B cell (primary cell): ENCODE results near the gene EPRS1. TPM values are rescaled to one million over a fixed set of nuclear protein-coding genes. Genes with fewer than 3 reads are reported as not detected.

Experiments used
- ATAC-seq: fragments of 200-7000 bp; cut with Tn5 transposase; one replicate; pipeline ENCODE4 v1.10.0; 2021; ENCODE audit warnings: low read depth, mild to moderate bottlenecking, moderate number of reproducible peaks, moderate library complexity
- CTCF ChIA-PET: fragments of 350-600 bp; sonication (Branson Sonifier 250); formaldehyde crosslinking; loops from one replicate; lab custom pipeline; 2021; ENCODE audit warnings: antibody characterized with exemption, inconsistent platforms; lab: Charles Lee
- POLR2A ChIA-PET: fragments of 350-600 bp; sonication (Branson Sonifier 250); formaldehyde crosslinking; loops from one replicate; lab custom pipeline; 2021; ENCODE audit warnings: antibody characterized with exemption; lab: Charles Lee
- DNase-seq: peaks from one replicate; pipeline ENCODE4 v3.0.0; 2013
- H2AFZ ChIP-seq: 2 replicates; pipeline ENCODE4 v1.6.1; 2012; ENCODE audit warnings: mild to moderate bottlenecking, low read depth, low read length; ENCODE audit not compliant: insufficient read depth, poor library complexity, severe bottlenecking
- H3K27ac ChIP-seq, 2 donors: 1 replicate in 1 of 2; 2 replicates in 1 of 2; pipeline ENCODE4 v1.5.1; 2012 to 2013; ENCODE audit warnings: low read length in 2 of 2, mild to moderate bottlenecking in 2 of 2, moderate library complexity in 1 of 2
- H3K27me3 ChIP-seq, 4 experiments: fragments of 200-600 bp in 1 of 4; sonication (generic) in 1 of 4; replicated peaks in 1 of 4; 1 replicate in 2 of 4; 2 replicates in 2 of 4; pipeline versions ENCODE4 v1.6.1 to v1.7.0; 2013 to 2016; ENCODE audit warnings: low read length in 3 of 4, mild to moderate bottlenecking in 2 of 4, mixed read lengths in 1 of 4, moderate library complexity in 1 of 4; ENCODE audit not compliant: insufficient read depth in 4 of 4, control insufficient read depth in 3 of 4; ENCODE audit errors: control extremely low read depth in 1 of 4
- H3K36me3 ChIP-seq, 2 experiments: replicated peaks in 1 of 2; 1 replicate in 1 of 2; 2 replicates in 1 of 2; pipeline versions ENCODE4 v1.6.1 to v1.7.1; 2013; ENCODE audit warnings: low read length in 1 of 2; ENCODE audit not compliant: insufficient read depth in 2 of 2, control insufficient read depth in 1 of 2; ENCODE audit errors: control extremely low read depth in 1 of 2, extremely low read depth in 1 of 2
- H3K4me1 ChIP-seq, 2 donors: fragments of 200-600 bp in 1 of 2; sonication (generic) in 1 of 2; 1 replicate in 1 of 2; 2 replicates in 1 of 2; pipeline versions ENCODE4 v1.5.1 to v1.6.1; 2013 to 2017; ENCODE audit warnings: low read length in 2 of 2; ENCODE audit not compliant: control insufficient read depth in 2 of 2, insufficient read depth in 2 of 2
- H3K4me2 ChIP-seq: replicated peaks from 2 replicates; pipeline ENCODE3; 2012; ENCODE audit warnings: mild to moderate bottlenecking, low read depth, low read length; ENCODE audit not compliant: poor library complexity, severe bottlenecking
- H3K4me3 ChIP-seq, 5 experiments: fragments of 200-600 bp in 1 of 5; sonication (generic) in 1 of 5; 1 replicate in 3 of 5; 2 replicates in 2 of 5; pipeline versions ENCODE4 v1.5.1 to v1.7.0; 2011 to 2016; ENCODE audit warnings: low read length in 4 of 5, mild to moderate bottlenecking in 4 of 5, low read depth in 2 of 5, control low read depth in 1 of 5, moderate library complexity in 1 of 5; ENCODE audit not compliant: insufficient read depth in 1 of 5; ENCODE audit errors: control extremely low read depth in 1 of 5, extremely low read depth in 1 of 5
- H3K79me2 ChIP-seq: fragments of 200-600 bp; sonication (generic); one replicate; pipeline ENCODE4 v1.6.0; 2016; ENCODE audit warnings: low read length; ENCODE audit not compliant: control insufficient read depth, insufficient read depth
- H3K9ac ChIP-seq: fragments of 200-600 bp; sonication (generic); 2 replicates; pipeline ENCODE4 v1.6.1; 2017; ENCODE audit warnings: mild to moderate bottlenecking, low read length, moderate library complexity
- H3K9me3 ChIP-seq, 3 donors: one replicate each; pipeline versions ENCODE4 v1.6.1 to v1.7.1; 2013; ENCODE audit warnings: low read length in 2 of 3; ENCODE audit not compliant: control insufficient read depth in 2 of 3, insufficient read depth in 1 of 3; ENCODE audit errors: control extremely low read depth in 1 of 3
- H4K20me1 ChIP-seq: 2 replicates; pipeline ENCODE4 v1.6.0; 2012; ENCODE audit warnings: mild to moderate bottlenecking, low read length; ENCODE audit not compliant: insufficient read depth, control insufficient read depth, poor library complexity, severe bottlenecking
- H3K27ac Mint-ChIP-seq: one replicate; pipeline ENCODE4 v1.8.0; 2021; ENCODE audit warnings: mixed read lengths
- H3K27me3 Mint-ChIP-seq: one replicate; pipeline ENCODE4 v1.8.0; 2021; ENCODE audit warnings: mixed read lengths
- H3K4me1 Mint-ChIP-seq: one replicate; pipeline ENCODE4 v1.8.0; 2021; ENCODE audit warnings: mixed read lengths
- H3K4me3 Mint-ChIP-seq: one replicate; pipeline ENCODE4 v1.8.0; 2021; ENCODE audit warnings: mixed read lengths
- H3K9me3 Mint-ChIP-seq: one replicate; pipeline ENCODE4 v1.8.0; 2022; ENCODE audit warnings: mixed read lengths; ENCODE audit not compliant: insufficient read depth
- CTCF ChIP-seq: fragments of 200-600 bp; IDR thresholded peaks from one replicate; pipeline ENCODE4 v1.8.0; 2022; ENCODE audit warnings: antibody characterized with exemption, mild to moderate bottlenecking
- EZH2 ChIP-seq: IDR thresholded peaks from 2 replicates; pipeline ENCODE4 v1.6.1; 2012; ENCODE audit warnings: borderline replicate concordance, low read depth, mild to moderate bottlenecking, moderate library complexity, low read length; ENCODE audit not compliant: insufficient read depth, poor library complexity, severe bottlenecking
- WGBS: methylation state at CpG from one replicate; pipeline ENCODE4 v1.1.5; 2013; ENCODE audit warnings: missing lambda C conversion rate; ENCODE audit not compliant: insufficient coverage; 5-methylcytosine and 5-hydroxymethylcytosine counted together
- intact Hi-C: fragments of 100-400 bp; cut with micrococcal nuclease; formaldehyde crosslinking; loops from one replicate; pipeline ENCODE4 v1.10.0; 2022
- polyA plus RNA-seq: library from polyadenylated mRNA; depleted of rRNA; stranded (reverse); fragments of >200 nt; gene quantifications from 2 replicates; pipeline ENCODE4 v1.2.3, GENCODE V29; 2012
- total RNA-seq, 2 donors: library from RNA; stranded (reverse); fragments of 120-200 nt in 1 of 2; gene quantifications; 1 replicate in 1 of 2; 2 replicates in 1 of 2; pipeline versions ENCODE4 v1.2.3 to v1.2.4, GENCODE V29; 2013 to 2022

EPRS1 gene
- total and polyA plus RNA-seq, 2 donors (not counting 1 experiment from before 2014, with no cell fraction given) = 17.3 to 61.7 TPM

GRCh38 chr1:220028346-220028895, 17.9 kb downstream of the EPRS1 start:
- no peak for ATAC-seq
- H4K20me1 ChIP-seq = no peaks in the 10 kb centered on the region
- no peaks in the 10 kb centered on the region for H3K27me3 ChIP-seq
- H3K79me2 ChIP-seq = no peaks in the 10 kb centered on the region
- H3K9ac ChIP-seq = no peak overlapping the region
- no peak overlapping the region for H3K4me2 ChIP-seq
- H3K4me1 ChIP-seq = no peaks in the 10 kb centered on the region
- H3K4me3 ChIP-seq = no peak overlapping the region
- H3K27ac Mint-ChIP-seq = no peak overlapping the region
- WGBS = no CpG with 5 or more reads among the region's 4 CpGs
- no peaks in the 10 kb centered on the region for H3K9me3 ChIP-seq
- no peak overlapping the region for H3K4me3 Mint-ChIP-seq
- no peaks in the 10 kb centered on the region for H3K9me3 Mint-ChIP-seq
- intact Hi-C loops = no loop called here
- H3K27ac ChIP-seq = no peak overlapping the region
- H2AFZ ChIP-seq = no peak overlapping the region
- TF ChIP-seq CTCF (no peak), EZH2 (no peak)
- peaks cover 10 to 63% of the 10 kb centered on the region in 2 experiments for H3K36me3 ChIP-seq
- H3K4me1 Mint-ChIP-seq = no peaks in the 10 kb centered on the region
- POLR2A ChIA-PET = no interaction called here
- H3K27me3 Mint-ChIP-seq = no peaks in the 10 kb centered on the region
- no peak for DNase-seq
- CTCF ChIA-PET = no interaction called here

GRCh38 chr1:220019071-220019470, 27.2 kb downstream of the EPRS1 start:
- no peaks in the 10 kb centered on the region for H4K20me1 ChIP-seq
- intact Hi-C loops = no loop called here
- H3K4me2 ChIP-seq = no peak overlapping the region
- TF ChIP-seq CTCF = no peak
- TF ChIP-seq EZH2 = no peak
- no peaks in the 10 kb centered on the region for H3K4me1 ChIP-seq
- no peak overlapping the region for H3K27ac ChIP-seq
- Mint-ChIP-seq H3K4me3 (no peak overlapping the region), H3K9me3 (no peaks in the 10 kb centered on the region), H3K27me3 (no peaks in the 10 kb centered on the region), H3K27ac (no peak overlapping the region), H3K4me1 (no peaks in the 10 kb centered on the region)
- DNase-seq (no peak), ATAC-seq (no peak)
- H3K4me3 ChIP-seq = no peak overlapping the region
- no peak overlapping the region for H2AFZ ChIP-seq
- H3K36me3 ChIP-seq = peaks cover 24 to 86% of the 10 kb centered on the region in 2 experiments
- H3K27me3 ChIP-seq = no peaks in the 10 kb centered on the region
- H3K9ac ChIP-seq = no peak overlapping the region
- no peaks in the 10 kb centered on the region for H3K9me3 ChIP-seq
- ChIA-PET POLR2A (no interaction called here), CTCF (no interaction called here)
- no peaks in the 10 kb centered on the region for H3K79me2 ChIP-seq
